ENCODE measurements around the gene TMEM30A.

The TMEM30A gene

DNA sequence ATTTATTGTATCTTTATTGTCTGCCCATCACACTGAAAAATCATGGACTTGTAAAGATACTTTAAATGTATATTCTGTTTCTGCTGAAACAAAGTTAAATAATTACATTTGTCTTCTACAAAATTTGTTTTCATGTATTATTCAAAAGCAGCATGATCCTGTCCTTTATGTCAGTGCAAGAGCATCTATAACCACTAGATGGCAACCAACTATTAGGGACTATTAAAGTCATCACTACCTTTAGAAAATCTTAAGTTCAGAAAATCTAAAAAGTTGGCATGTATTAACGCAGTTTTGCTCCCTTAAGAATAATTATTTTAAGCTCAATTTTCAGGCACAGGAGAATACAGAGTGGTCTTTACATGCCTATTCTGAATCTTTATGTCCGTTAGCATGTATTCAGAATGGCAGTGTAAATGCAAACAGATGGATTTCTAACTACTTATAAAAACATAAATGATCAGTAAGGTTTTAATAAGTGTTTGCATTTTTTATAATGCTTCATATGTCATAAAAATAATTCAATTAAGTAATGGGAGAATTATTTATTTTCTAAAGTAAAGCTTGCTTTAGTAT, 17.8 kb downstream of the TMEM30A start:
- H3K9me3 Mint-ChIP-seq, result no peaks in the 10 kb centered on the region
- H3K4me3 Mint-ChIP-seq, result no peak overlapping the region
- no peak overlapping the region for H3K27ac Mint-ChIP-seq
- H3K36me3 Mint-ChIP-seq, result peaks cover 29% of the 10 kb centered on the region
- CTCF ChIA-PET, result interaction anchor here (0.9 to 3.2 kb wide), 13 partner anchors 9 to 279 kb away, joined by 3 to 11 read pairs (median 5); partner anchors contain the start of genes COX7A2 and TMEM30A
- peaks cover 13% of the 10 kb centered on the region for H3K4me1 Mint-ChIP-seq
- no peaks in the 10 kb centered on the region for H3K27me3 Mint-ChIP-seq
- no peak for DNase-seq

DNA sequence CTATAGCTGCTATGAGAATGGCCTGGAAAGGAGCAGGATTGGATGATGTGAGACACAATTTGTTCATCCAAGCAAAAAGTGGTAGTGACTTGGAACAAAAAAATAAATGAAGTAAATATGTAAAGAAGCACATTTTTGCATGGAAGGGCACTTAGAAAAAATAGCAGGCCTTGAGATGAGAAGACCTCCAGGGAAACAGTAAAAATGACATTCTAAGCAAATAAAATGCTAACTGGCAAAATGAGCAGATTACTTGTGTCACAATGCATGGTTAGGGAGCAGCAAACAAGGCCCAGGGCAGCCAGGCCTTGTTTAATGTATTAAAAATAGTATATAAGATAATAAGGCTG, 21.2 kb downstream of the TMEM30A start:
- no peak for DNase-seq
- peaks cover 21% of the 10 kb centered on the region for H3K36me3 Mint-ChIP-seq
- H3K4me1 Mint-ChIP-seq, result peaks cover 6% of the 10 kb centered on the region
- H3K27ac Mint-ChIP-seq, result no peak overlapping the region
- no peak overlapping the region for H3K4me3 Mint-ChIP-seq
- H3K27me3 Mint-ChIP-seq, result no peaks in the 10 kb centered on the region
- no peaks in the 10 kb centered on the region for H3K9me3 Mint-ChIP-seq
- CTCF ChIA-PET, result interaction anchor here (1.5 kb wide), 1 partner anchor 19 kb away, joined by 3 read pairs; no protein-coding TSS in a partner anchor

DNA sequence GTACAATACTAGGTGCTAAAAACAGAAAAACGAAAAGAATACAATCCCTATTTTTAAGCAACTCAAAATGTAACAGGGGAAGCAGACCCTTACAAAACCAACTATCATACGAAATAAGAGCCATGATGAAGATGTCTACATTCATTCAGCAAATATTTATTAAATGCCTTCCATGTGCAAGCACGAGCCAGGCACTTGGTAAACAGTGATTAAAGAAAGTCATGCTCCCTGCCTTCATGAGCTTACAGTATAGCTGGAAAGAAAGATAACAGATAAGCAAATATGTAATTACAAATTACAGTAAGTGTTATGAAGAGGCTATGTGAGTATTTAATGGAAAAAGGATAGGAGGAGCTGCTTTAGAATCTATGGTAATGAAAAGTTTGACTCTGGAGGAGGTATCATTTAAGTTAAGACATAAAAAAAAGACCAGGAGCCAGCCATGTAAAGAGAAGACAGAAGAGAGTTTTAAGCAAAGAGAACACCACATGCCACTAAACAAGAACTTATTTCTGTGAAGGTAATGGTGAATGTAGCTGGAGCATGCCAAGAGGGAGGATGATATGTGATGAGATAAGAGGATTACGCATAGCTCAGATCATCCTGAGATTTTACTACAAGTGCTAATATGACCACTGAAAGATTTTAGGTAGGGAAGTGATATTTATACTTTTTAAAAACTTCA, 21.7 kb downstream of the TMEM30A start:
- no peak overlapping the region for H3K4me3 Mint-ChIP-seq
- no peak overlapping the region for H3K27ac Mint-ChIP-seq
- CTCF ChIA-PET, result interaction anchor here (1.5 kb wide), 1 partner anchor 20 kb away, joined by 3 read pairs; no protein-coding TSS in a partner anchor
- H3K27me3 Mint-ChIP-seq, result no peaks in the 10 kb centered on the region
- no peaks in the 10 kb centered on the region for H3K9me3 Mint-ChIP-seq
- H3K36me3 Mint-ChIP-seq, result peaks cover 22% of the 10 kb centered on the region
- DNase-seq, result no peak
- H3K4me1 Mint-ChIP-seq, result peaks cover 6% of the 10 kb centered on the region

DNA sequence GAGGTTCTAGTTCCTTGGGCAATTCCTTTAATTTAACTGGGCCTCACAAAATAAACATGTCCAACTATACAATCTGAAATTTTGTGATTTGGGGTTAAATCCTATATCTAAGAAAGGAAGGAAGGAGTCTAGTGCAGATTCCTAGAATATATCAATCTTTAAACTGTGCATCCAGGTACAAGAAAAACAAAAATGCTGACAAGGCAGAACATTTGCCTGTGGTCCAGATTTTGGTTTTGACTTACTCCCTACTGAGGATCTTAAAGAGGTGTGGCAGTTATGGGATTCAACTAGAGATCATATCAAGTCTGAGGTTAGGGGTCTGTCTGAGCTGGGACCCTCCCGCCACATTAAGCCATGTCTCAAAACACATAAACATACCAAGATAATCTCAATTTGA, 23.3 kb downstream of the TMEM30A start:
- H3K4me1 Mint-ChIP-seq, result no peaks in the 10 kb centered on the region
- CTCF ChIA-PET, result no interaction called here
- no peaks in the 10 kb centered on the region for H3K9me3 Mint-ChIP-seq
- DNase-seq, result no peak
- no peak overlapping the region for H3K27ac Mint-ChIP-seq
- no peaks in the 10 kb centered on the region for H3K27me3 Mint-ChIP-seq
- no peak overlapping the region for H3K4me3 Mint-ChIP-seq
- H3K36me3 Mint-ChIP-seq, result peaks cover 32% of the 10 kb centered on the region

DNA sequence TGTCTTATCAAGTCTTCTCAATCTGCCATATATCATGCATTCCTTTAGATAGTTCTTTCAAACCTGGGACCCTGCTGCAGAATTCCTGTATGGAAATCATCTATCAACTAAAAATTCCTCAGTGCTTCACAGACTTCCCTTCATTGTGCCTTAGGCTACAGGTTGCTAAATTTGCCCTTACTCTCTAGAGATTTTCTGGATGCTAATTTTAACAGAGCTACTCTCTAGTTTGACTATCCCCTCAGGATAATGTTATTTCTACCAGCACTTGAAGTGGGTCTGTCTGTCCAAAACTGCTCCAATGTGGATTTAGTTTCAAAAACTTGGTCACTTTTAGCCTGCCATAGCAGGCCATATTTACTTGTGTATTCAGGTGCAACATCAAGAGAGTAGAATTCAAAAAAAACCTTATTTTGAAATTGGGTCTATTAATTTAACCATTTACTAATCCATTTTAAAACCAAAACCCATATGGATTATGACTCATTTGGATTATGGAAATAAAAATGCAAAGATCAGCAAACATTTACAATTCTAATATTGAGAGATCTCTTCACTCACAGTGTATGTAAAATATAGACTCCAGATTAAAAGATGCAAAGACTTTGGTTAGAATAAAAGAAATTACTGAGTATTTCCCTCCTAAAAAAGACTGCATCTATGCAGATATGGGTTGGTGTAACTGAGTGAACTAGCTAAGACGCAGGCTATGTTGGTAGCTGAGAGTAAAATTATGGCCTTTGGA, 27.1 kb downstream of the TMEM30A start:
- H3K9me3 Mint-ChIP-seq, result no peaks in the 10 kb centered on the region
- no peak overlapping the region for H3K4me3 Mint-ChIP-seq
- peaks cover 29% of the 10 kb centered on the region for H3K36me3 Mint-ChIP-seq
- DNase-seq, result no peak
- no peak overlapping the region for H3K27ac Mint-ChIP-seq
- H3K27me3 Mint-ChIP-seq, result no peaks in the 10 kb centered on the region
- CTCF ChIA-PET, result interaction anchor here (0.6 to 0.9 kb wide), 2 partner anchors 9 to 25 kb away, joined by 3 read pairs; no protein-coding TSS in a partner anchor
- H3K4me1 Mint-ChIP-seq, result no peaks in the 10 kb centered on the region

DNA sequence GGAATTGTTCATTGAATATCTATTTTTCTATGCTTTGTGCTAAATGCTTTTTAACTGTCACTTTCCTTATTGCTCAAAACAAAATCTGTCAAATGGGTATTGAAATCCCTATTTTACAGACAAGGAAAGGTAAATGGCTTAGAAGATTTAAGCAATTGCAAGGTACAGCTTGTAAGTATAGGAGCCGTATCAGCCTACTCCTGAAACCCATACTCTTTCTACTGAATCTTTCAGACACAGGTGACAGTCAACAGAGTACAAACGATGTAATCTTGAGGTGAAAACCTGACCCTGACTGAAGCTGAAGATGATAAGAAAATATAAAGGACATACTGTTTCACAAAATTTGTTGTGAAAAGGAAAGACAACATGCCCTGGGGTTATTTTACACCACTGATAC, 34.0 kb downstream of the TMEM30A start:
- Mint-ChIP-seq H3K9me3 (no peaks in the 10 kb centered on the region), H3K36me3 (peaks cover 7% of the 10 kb centered on the region), H3K4me1 (peaks cover 2% of the 10 kb centered on the region), H3K27me3 (peaks cover 8% of the 10 kb centered on the region), H3K4me3 (no peak overlapping the region), H3K27ac (no peak overlapping the region)
- CTCF ChIA-PET, result no interaction called here
- DNase-seq, result no peak

DNA sequence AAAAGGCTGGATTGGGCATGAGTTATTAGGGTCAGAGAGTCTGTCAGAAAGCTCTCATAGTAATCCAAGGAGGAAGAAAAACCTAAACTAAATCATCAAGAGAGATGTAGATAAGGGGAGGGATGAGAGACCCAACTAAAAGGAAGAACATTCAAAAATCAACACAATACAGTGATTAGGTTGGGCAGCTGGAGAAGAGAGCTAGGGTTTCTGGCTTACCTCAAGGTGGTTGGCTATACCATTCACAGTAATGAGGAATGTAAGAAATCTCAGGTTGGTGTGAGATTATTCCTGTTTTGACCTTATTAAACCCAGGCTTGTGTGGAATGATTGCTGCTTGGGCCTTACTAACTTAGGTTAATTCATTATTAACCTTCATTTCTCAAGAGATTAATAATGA, 34.8 kb downstream of the TMEM30A start:
- H3K27ac Mint-ChIP-seq, result no peak overlapping the region
- peaks cover 4% of the 10 kb centered on the region for H3K4me1 Mint-ChIP-seq
- H3K36me3 Mint-ChIP-seq, result peaks cover 7% of the 10 kb centered on the region
- peaks cover 8% of the 10 kb centered on the region for H3K27me3 Mint-ChIP-seq
- H3K4me3 Mint-ChIP-seq, result no peak overlapping the region
- no peak for DNase-seq
- CTCF ChIA-PET, result no interaction called here
- H3K9me3 Mint-ChIP-seq, result no peaks in the 10 kb centered on the region

DNA sequence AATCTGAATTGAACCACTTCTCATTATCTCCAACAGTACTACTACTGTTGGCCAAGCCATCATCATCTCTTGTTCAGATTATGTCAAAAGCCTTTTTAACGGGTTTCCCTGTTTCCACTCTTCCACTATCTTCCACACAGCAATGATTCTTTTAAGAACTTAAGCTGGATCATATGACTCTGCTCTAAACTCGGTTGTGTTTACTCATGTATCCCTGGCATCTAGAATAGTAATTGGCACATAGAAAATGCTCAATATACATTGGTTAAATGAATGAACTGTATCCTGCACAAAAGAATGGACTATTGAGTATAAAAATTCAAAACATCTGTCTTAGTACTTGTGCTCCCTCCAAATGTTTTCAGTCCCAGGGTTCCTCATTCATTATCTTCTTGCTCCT, 38.2 kb downstream of the TMEM30A start:
- no peak for DNase-seq
- H3K27me3 Mint-ChIP-seq, result peaks cover 8% of the 10 kb centered on the region
- no peak overlapping the region for H3K4me3 Mint-ChIP-seq
- H3K9me3 Mint-ChIP-seq, result no peaks in the 10 kb centered on the region
- peaks cover 25% of the 10 kb centered on the region for H3K4me1 Mint-ChIP-seq
- H3K27ac Mint-ChIP-seq, result no peak overlapping the region
- peaks cover 8% of the 10 kb centered on the region for H3K36me3 Mint-ChIP-seq
- CTCF ChIA-PET, result no interaction called here

DNA sequence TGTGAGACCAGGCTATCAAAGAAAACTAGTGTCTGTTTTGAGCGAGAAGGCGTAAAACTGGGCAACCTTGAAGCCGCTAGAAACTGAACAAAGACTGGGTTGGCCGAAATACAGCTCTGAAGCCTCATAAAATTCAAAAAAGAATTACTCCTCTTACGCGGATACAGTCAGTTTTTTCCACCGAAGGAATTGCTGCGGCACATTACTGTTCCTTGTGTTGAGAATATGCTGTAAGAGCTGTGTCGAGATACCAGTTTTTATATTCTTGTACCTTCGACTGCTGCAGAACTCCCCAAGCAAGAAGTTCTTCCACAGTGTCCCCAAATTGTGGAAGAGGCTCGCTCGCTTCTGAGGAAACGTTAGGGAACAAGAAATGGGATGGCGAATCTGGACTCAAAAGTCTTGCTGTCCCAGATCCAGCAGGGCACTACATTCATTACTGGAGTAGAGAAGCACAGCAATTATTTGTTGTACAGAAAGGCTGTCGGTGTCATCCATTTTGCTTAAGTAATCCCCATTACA, 40.5 kb downstream of the TMEM30A start:
- H3K4me1 Mint-ChIP-seq, result peaks cover 32% of the 10 kb centered on the region
- peaks cover 8% of the 10 kb centered on the region for H3K27me3 Mint-ChIP-seq
- peak overlapping the region; percentile 99 for H3K27ac Mint-ChIP-seq
- peak overlapping the region; percentile 99 for H3K4me3 Mint-ChIP-seq
- no peaks in the 10 kb centered on the region for H3K9me3 Mint-ChIP-seq
- peaks cover 21% of the 10 kb centered on the region for H3K36me3 Mint-ChIP-seq
- DNase-seq, result no peak
- CTCF ChIA-PET, result interaction anchor here (1.0 to 1.3 kb wide), 2 partner anchors 17 to 23 kb away, joined by 3 to 5 read pairs; no protein-coding TSS in a partner anchor

DNA sequence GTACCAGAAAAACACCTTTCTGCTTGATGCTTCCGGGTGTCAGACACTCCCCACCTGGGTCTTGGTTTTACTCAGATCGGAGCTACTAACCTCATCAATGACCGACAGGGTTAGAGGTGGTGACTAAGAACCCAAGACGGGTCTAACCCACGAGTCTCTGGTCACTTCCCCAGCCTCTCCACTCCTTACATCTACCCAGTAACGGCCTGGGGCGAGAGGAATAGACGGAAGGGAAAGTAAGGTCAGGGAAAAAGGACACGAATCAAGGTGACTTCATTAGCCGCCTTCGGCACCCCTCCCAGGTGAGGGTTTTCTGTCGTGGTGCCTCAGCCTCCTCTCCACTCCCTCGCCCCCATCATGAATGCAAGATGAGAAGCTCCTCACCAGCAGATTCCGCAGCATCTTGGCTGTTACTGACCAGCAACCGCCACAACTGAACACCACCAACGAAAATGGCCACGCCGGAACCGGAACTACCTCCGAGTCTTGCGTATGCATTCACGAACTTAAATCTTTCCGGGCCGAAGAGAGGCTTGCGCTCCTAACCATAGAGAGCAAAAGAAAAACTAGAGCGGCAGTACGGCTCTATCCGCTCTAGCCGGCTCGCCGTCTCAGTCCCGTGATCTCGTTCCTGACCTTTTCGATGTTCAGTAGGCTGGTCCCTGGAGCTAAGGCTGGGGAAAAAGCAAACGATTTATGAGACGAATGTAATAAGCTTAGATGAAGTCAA, 41.1 kb downstream of the TMEM30A start, which contains the start of gene COX7A2:
COX7A2 (minus strand) TSS at position 469 of the 730 bp plus-strand sequence; CDS start at position 402, 67 bp downstream.
- CTCF ChIA-PET, result interaction anchor here (1.0 to 1.3 kb wide), 2 partner anchors 17 to 23 kb away, joined by 3 to 5 read pairs; no protein-coding TSS in a partner anchor

DNA sequence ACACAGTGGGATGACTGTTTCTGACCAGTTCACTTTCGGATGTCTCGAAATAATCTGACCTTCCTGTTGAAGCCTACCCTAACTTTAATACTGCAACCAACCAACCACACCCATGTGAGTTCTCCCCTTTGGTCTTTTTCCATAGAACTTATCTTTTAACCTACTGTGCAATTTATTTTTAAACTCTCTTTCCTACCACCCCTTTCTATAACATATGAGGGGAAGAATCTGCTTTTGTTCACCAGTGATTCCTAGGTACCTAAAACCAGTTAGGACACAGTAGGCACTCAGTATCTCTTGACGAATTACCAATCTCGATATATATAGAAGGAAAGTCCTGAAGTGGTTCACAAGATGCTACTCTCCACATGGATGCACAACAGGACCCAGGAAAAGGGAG, 48.0 kb downstream of the TMEM30A start:
- DNase-seq, result no peak
- H3K9me3 Mint-ChIP-seq, result no peaks in the 10 kb centered on the region
- no peaks in the 10 kb centered on the region for H3K27me3 Mint-ChIP-seq
- CTCF ChIA-PET, result no interaction called here
- peaks cover 9% of the 10 kb centered on the region for H3K4me1 Mint-ChIP-seq
- no peak overlapping the region for H3K4me3 Mint-ChIP-seq
- H3K27ac Mint-ChIP-seq, result no peak overlapping the region
- peaks cover 36% of the 10 kb centered on the region for H3K36me3 Mint-ChIP-seq

More for the DNA sequence above, 41.1 kb downstream of the TMEM30A start, which contains the start of gene COX7A2:
- peak within 1 kb of the TSS; percentile 99 for H3K27ac Mint-ChIP-seq
- peaks cover 32% of the 10 kb centered on the region for H3K4me1 Mint-ChIP-seq
- DNase-seq, result peak; percentile 92
- H3K9me3 Mint-ChIP-seq, result no peaks in the 10 kb centered on the region
- H3K27me3 Mint-ChIP-seq, result peaks cover 8% of the 10 kb centered on the region
- peak within 1 kb of the TSS; percentile 99 for H3K4me3 Mint-ChIP-seq
- peaks cover 25% of the 10 kb centered on the region for H3K36me3 Mint-ChIP-seq

DNA sequence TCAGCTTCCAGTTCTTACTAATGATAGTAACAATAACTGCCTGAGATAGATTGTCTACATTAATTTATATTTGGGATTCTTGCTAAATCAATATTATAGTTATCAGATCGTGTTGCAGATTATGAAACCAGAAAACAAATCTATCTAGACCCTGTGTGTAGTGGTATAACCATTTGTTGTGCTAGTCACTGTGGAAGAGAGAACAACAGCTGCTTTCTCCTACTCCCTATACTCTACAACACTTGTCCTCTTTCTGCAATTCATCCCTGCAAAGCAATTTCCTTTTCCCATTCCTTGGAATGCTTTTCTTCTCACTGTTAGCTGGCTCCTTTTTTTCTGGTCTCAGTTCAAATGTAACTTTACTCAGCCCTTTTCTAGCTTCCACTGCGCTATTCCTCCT, 49.3 kb downstream of the TMEM30A start:
- Mint-ChIP-seq H3K27me3 (no peaks in the 10 kb centered on the region), H3K4me3 (no peak overlapping the region), H3K9me3 (no peaks in the 10 kb centered on the region), H3K36me3 (peaks cover 28% of the 10 kb centered on the region), H3K4me1 (no peaks in the 10 kb centered on the region), H3K27ac (no peak overlapping the region)
- CTCF ChIA-PET, result no interaction called here
- no peak for DNase-seq

DNA sequence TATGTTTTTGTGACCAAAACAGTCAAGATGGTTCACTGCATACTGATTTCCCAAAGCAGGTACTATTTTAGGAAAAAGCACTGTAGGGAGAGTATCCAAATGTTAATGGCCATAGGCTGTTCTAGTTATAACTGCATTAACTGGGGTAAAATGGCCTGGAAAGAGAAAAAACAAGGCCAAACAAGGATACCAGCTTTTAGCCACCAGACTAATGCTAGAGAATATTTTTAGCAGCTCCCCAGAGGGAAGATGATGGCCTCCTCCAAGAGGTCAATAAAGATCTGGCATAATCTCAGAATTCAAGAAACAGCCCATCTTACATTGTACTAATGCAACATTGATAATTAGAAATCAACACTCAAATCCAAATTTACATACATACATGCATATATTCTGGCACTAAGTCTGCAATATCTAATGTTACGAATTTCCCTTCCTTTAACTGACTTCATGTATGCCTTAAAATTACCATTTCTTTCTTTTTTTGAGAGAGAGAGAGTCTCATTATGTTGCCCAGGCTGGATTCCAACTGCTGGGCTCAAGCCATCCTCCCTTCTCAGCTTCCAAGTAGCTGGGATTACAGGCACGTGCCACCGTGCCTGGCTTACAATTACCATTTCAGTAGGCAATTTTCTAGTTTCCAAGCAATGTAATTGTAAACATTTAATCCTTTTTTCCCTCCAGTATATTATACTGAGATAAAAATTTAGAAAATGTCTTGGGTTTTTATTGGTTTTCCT, 50.3 kb downstream of the TMEM30A start:
- Mint-ChIP-seq H3K9me3 (no peaks in the 10 kb centered on the region), H3K27ac (no peak overlapping the region), H3K27me3 (no peaks in the 10 kb centered on the region), H3K4me1 (no peaks in the 10 kb centered on the region), H3K36me3 (peaks cover 22% of the 10 kb centered on the region), H3K4me3 (no peak overlapping the region)
- no peak for DNase-seq
- CTCF ChIA-PET, result no interaction called here
